ENCODE measurements around the gene FRG2. TPM values are rescaled to one million over a fixed set of nuclear protein-coding genes. Genes with fewer than 3 reads are reported as not detected.
"Not testable (repeated sequence)": the region's sequence is repeated elsewhere in the genome, so short reads cannot be mapped to it uniquely, and the experiment has no call there.

FRG2 gene
- total and polyA plus RNA-seq, 2 donors (not counting 3 experiments of a cell fraction or from before 2014, with no cell fraction given) = not detected

DNA sequence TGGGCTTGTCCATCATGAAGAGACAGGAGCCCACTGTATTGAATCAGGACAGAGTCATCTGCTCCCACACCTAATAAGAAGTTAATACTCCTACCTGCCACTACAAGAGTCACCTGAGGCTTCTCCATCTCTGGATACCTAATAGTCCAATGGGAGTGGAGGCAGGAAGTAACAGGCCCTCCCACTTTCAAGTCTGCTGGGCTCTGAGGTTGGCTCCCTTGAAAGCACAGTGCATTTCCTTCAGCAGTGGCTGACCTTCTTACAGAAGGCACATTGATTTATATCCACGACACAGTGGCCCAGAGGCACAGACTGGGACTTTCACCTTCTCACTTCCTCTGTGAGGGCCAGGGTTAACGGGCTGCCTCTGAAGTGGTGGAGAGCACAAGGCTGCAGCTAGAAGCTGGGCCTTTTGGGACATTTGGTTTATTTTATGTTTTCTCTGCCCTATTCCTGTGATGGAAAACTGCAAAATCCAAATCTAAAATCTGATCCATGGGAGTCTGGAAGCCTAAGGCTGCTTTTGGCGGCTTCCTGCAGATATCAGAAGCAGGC is 38.1 kb downstream of the FRG2 start:
- Histone ChIP-seq H3K79me2 (ENCODE audit: control insufficient read depth, insufficient read depth, low read length) (no peaks in the 10 kb centered on the region), H3K9ac (replicated peaks; ENCODE audit: extremely low read depth, insufficient read depth, low read length) (no peak overlapping the region), H3K4me3 (replicated peaks in 1 of 3; ENCODE audit: insufficient read depth in 1 of 3, low read depth in 1 of 3, low read length in 3 of 3) (no peak overlapping the region), H3K36me3 (ENCODE audit: control insufficient read depth in 2 of 2, extremely low read depth in 1 of 2, insufficient read depth in 2 of 2, low read length in 2 of 2) (no peaks in the 10 kb centered on the region), H2AFZ (ENCODE audit: low read depth, low read length) (no peak overlapping the region), H3K27me3 (ENCODE audit: control insufficient read depth in 2 of 2, insufficient read depth in 2 of 2, low read length in 2 of 2) (no peaks in the 10 kb centered on the region), H3K4me2 (ENCODE audit: insufficient read depth, low read length) (no peak overlapping the region), H3K9me1 (replicated peaks; ENCODE audit: control insufficient read depth, extremely low read depth, insufficient read depth, low read length) (no peaks in the 10 kb centered on the region), H3K9me3 (replicated peaks; ENCODE audit: control insufficient read depth, insufficient read depth, low read length) (no peaks in the 10 kb centered on the region), H3K4me1 (ENCODE audit: control insufficient read depth, extremely low read depth, insufficient read depth, low read length) (no peaks in the 10 kb centered on the region), H3K27ac (ENCODE audit: insufficient read depth, low read depth, low read length) (no peak overlapping the region), H4K20me1 (replicated peaks; ENCODE audit: control insufficient read depth, extremely low read depth, insufficient read depth, low read length) (no peaks in the 10 kb centered on the region)
- no peak for TF ChIP-seq FOS (IDR thresholded peaks at IDR 0.05; ENCODE audit: borderline replicate concordance, insufficient read depth, low read length)
- no peak for TF ChIP-seq POLR2AphosphoS5 (IDR thresholded peaks at IDR 0.05; ENCODE audit: insufficient read depth, low read depth, low read length)
- no peak for TF ChIP-seq POLR2A (IDR thresholded peaks at IDR 0.05; ENCODE audit: low read depth, low read length)
- TF ChIP-seq, protein P1, sequence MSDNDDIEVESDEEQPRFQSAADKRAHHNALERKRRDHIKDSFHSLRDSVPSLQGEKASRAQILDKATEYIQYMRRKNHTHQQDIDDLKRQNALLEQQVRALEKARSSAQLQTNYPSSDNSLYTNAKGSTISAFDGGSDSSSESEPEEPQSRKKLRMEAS (IDR thresholded peaks at IDR 0.05; ENCODE audit: insufficient read depth, insufficient read length) = no peak
- TF ChIP-seq, protein P2, sequence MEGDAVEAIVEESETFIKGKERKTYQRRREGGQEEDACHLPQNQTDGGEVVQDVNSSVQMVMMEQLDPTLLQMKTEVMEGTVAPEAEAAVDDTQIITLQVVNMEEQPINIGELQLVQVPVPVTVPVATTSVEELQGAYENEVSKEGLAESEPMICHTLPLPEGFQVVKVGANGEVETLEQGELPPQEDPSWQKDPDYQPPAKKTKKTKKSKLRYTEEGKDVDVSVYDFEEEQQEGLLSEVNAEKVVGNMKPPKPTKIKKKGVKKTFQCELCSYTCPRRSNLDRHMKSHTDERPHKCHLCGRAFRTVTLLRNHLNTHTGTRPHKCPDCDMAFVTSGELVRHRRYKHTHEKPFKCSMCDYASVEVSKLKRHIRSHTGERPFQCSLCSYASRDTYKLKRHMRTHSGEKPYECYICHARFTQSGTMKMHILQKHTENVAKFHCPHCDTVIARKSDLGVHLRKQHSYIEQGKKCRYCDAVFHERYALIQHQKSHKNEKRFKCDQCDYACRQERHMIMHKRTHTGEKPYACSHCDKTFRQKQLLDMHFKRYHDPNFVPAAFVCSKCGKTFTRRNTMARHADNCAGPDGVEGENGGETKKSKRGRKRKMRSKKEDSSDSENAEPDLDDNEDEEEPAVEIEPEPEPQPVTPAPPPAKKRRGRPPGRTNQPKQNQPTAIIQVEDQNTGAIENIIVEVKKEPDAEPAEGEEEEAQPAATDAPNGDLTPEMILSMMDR (IDR thresholded peaks at IDR 0.05; ENCODE audit: extremely low read depth in 1 of 2, insufficient read depth in 1 of 2, low read depth in 1 of 2, low read length in 2 of 2) = no peak
- no peak for TF ChIP-seq MYC (IDR thresholded peaks at IDR 0.05; ENCODE audit: low read depth, low read length)
- no peak for TF ChIP-seq GATA2 (IDR thresholded peaks at IDR 0.05; ENCODE audit: insufficient read depth, insufficient read length, low read depth, low read length)
- TF ChIP-seq EZH2 (IDR thresholded peaks at IDR 0.05; ENCODE audit: borderline replicate concordance, low read depth, low read length, severe bottlenecking) = no peak
- TF ChIP-seq JUN (IDR thresholded peaks at IDR 0.05; ENCODE audit: borderline replicate concordance, insufficient read depth, insufficient read length, low read depth) = no peak
- intact Hi-C loops (cut with micrococcal nuclease) (no loop called here), dilution Hi-C loops (cut with MboI; ENCODE audit: extremely low pct_ligation_motif_present, low sequenced_read_pairs) (no loop called here)
- POLR2A ChIA-PET = no interaction called here
- no TSS peak for BruUV-seq (replicated peaks)
- no peak for DNase-seq (ENCODE audit: low read depth, low spot score)
- CTCF ChIA-PET = no interaction called here
- no peak for FAIRE-seq

DNA sequence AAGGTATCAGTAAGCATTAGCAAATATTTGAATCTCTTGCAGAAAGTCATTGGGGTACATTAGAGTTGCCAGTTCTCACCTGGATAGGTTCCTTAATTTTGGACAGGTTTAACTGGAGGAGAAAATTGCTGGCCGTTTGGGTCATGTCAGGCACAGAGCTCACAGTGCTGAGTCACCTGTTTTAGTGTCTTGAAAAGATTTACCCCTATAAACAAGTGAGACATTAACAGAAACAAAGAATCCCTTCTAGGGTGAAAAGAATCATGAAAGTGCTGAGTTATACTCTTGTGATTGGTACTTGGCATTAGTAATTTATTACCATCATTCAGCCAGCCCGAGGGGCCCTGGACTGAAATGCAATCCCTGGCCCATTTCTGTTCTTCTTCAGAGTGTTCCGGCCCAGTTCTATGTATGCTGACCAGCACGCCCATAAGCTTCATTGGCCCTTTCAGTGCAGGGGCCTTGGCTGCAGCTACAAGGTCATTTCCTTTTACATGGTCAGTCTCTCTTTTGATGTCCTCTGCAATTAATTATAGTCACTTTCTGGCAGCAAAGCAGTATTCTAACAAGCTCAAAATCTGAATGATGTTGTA is 41.3 kb downstream of the FRG2 start:
- POLR2A ChIA-PET; H4K20me1 ChIP-seq (replicated peaks; ENCODE audit: control insufficient read depth, extremely low read depth, insufficient read depth, low read length); H3K27ac ChIP-seq (ENCODE audit: insufficient read depth, low read depth, low read length); intact Hi-C loops (cut with micrococcal nuclease); H3K9ac ChIP-seq (replicated peaks; ENCODE audit: extremely low read depth, insufficient read depth, low read length); H3K9me3 ChIP-seq (replicated peaks; ENCODE audit: control insufficient read depth, insufficient read depth, low read length); H3K79me2 ChIP-seq (ENCODE audit: control insufficient read depth, insufficient read depth, low read length); H2AFZ ChIP-seq (ENCODE audit: low read depth, low read length); H3K4me3 ChIP-seq (replicated peaks in 1 of 3; ENCODE audit: insufficient read depth in 1 of 3, low read depth in 1 of 3, low read length in 3 of 3); DNase-seq (ENCODE audit: low read depth, low spot score); CTCF ChIA-PET; dilution Hi-C loops (cut with MboI; ENCODE audit: extremely low pct_ligation_motif_present, low sequenced_read_pairs); H3K4me1 ChIP-seq (ENCODE audit: control insufficient read depth, extremely low read depth, insufficient read depth, low read length); H3K4me2 ChIP-seq (ENCODE audit: insufficient read depth, low read length); FAIRE-seq; H3K9me1 ChIP-seq (replicated peaks; ENCODE audit: control insufficient read depth, extremely low read depth, insufficient read depth, low read length); BruUV-seq (replicated peaks); H3K36me3 ChIP-seq (ENCODE audit: control insufficient read depth in 2 of 2, extremely low read depth in 1 of 2, insufficient read depth in 2 of 2, low read length in 2 of 2); H3K27me3 ChIP-seq (ENCODE audit: control insufficient read depth in 2 of 2, insufficient read depth in 2 of 2, low read length in 2 of 2): not testable (repeated sequence)

DNA sequence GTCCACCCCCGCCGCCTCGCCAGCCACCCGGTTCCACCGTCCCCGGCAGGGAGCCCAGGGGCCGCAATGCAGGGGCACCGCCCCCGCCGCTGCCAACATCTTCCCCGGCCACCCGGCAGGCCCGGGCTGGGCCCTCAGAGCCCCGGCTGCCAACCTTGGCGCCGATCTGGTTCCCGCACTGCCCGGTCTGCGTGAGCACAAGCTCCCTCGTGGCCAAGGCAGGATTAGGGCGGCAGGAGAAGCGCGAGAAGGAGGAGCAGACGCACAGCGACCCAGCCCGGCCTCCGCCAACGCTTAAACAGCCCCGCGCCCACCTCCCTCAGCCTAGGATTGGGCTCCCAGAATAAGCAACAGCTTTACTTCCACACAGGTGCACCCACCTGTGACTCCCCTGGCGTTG is 42.4 kb downstream of the FRG2 start:
- FAIRE-seq; dilution Hi-C loops (cut with MboI; ENCODE audit: extremely low pct_ligation_motif_present, low sequenced_read_pairs); H4K20me1 ChIP-seq (replicated peaks; ENCODE audit: control insufficient read depth, extremely low read depth, insufficient read depth, low read length); H3K9me3 ChIP-seq (replicated peaks; ENCODE audit: control insufficient read depth, insufficient read depth, low read length); H3K36me3 ChIP-seq (ENCODE audit: control insufficient read depth in 2 of 2, extremely low read depth in 1 of 2, insufficient read depth in 2 of 2, low read length in 2 of 2); H2AFZ ChIP-seq (ENCODE audit: low read depth, low read length); intact Hi-C loops (cut with micrococcal nuclease); H3K27me3 ChIP-seq (ENCODE audit: control insufficient read depth in 2 of 2, insufficient read depth in 2 of 2, low read length in 2 of 2); POLR2A ChIA-PET; H3K79me2 ChIP-seq (ENCODE audit: control insufficient read depth, insufficient read depth, low read length); H3K4me1 ChIP-seq (ENCODE audit: control insufficient read depth, extremely low read depth, insufficient read depth, low read length); H3K27ac ChIP-seq (ENCODE audit: insufficient read depth, low read depth, low read length); H3K4me2 ChIP-seq (ENCODE audit: insufficient read depth, low read length); H3K4me3 ChIP-seq (replicated peaks in 1 of 3; ENCODE audit: insufficient read depth in 1 of 3, low read depth in 1 of 3, low read length in 3 of 3); CTCF ChIA-PET; H3K9ac ChIP-seq (replicated peaks; ENCODE audit: extremely low read depth, insufficient read depth, low read length); H3K9me1 ChIP-seq (replicated peaks; ENCODE audit: control insufficient read depth, extremely low read depth, insufficient read depth, low read length); BruUV-seq (replicated peaks); DNase-seq (ENCODE audit: low read depth, low spot score): not testable (repeated sequence)
